ENCODE measurements around the gene XCR1.
"Not testable (repeated sequence)": the region's sequence is repeated elsewhere in the genome, so short reads cannot be mapped to it uniquely, and the experiment has no call there.

Gene XCR1

DNA sequence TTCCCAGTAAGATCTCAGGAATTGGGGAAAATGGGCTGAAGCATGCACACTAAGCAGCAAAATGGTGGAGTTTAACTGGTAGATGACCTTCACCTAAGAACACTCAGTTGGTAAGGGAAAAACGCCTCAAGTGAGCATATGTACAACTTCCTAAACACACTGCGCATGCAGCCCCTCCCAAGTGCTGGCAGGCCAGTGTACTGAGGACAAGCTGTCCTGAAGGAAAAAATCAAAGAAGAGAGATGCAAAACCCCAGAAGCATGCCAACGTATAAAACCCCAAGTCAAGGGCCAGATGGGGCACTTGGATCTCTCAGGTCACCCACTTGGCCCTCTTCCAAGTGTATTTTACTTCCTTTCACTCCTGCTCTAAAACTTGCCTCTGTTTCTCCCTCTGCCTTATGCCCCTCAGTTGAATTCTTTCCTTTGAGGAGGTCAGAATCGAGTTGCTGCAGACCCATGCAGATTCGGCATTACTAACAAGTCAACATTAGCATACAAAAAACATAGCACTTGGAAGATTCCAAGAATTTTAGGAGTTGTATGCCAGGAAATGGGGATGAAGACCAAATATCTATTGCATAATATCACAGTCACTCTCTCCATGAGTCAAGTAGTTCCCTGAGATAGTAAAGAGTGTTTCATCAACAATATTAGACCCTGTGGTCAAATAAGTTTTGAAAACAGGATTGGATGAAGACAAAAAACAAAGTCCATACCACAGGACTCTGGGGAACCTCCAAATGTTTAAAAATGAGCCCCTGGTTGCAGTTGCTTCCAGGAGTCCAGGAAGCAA, 20.8 kb downstream of the XCR1 start:
- DNase-seq (ENCODE audit: low read depth), result no peak

DNA sequence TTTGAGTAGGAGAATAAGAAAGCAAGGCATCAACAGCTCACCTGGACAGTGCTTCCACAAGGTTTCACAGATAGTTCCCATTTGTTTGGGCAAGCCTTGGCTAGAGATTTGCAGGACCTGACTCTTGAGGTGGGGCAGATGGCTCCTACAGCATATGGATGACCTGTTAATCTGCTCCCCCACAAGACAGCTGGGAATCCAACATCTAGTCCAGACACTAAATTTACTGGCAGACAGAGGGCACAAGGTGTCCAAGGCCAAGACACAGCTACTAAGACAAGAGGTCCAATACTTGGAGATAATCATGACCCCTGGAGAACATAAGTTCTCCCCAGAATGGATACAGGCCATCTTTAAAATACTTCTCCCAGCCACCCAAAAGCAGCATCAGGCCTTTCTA, 23.6 kb downstream of the XCR1 start:
- not testable (repeated sequence) for DNase-seq (ENCODE audit: low read depth)

- no peak for DNase-seq (ENCODE audit: low read depth)
These were observed 26.1 kb downstream of the XCR1 start for GRCh38 chr3:46001178-46001577.

DNA sequence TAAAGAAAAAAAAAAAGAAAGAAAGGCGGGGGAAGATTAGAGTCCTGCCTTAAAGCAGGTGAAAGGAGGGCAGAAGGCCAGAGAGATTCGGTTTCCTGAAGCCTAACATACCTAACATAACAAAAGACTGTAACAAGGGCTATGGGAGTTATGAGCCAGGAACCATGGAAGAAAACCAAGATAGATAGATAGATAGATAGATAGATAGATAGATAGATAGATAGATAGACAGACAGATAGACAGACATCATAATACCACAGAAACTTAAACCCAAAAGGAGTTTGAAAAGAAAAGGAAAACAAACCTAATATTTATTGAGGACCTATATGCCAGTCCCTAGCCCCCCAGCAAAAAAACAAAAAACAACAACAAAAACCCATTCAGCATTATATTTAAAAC, 29.3 kb downstream of the XCR1 start:
- no peak for DNase-seq (ENCODE audit: low read depth)

- DNase-seq (ENCODE audit: low read depth), result not testable (repeated sequence)
These were observed 29.8 kb downstream of the XCR1 start for GRCh38 chr3:45997499-45997898.

- peak; percentile 68 for DNase-seq (ENCODE audit: low read depth)
These were observed 31.8 kb downstream of the XCR1 start, which contains the start of gene FYCO1 for GRCh38 chr3:45995236-45996192. Gene FYCO1, minus strand, starts transcription at chr3:45995824. Its CDS starts 10,914 bp downstream, at chr3:45984910.

DNA sequence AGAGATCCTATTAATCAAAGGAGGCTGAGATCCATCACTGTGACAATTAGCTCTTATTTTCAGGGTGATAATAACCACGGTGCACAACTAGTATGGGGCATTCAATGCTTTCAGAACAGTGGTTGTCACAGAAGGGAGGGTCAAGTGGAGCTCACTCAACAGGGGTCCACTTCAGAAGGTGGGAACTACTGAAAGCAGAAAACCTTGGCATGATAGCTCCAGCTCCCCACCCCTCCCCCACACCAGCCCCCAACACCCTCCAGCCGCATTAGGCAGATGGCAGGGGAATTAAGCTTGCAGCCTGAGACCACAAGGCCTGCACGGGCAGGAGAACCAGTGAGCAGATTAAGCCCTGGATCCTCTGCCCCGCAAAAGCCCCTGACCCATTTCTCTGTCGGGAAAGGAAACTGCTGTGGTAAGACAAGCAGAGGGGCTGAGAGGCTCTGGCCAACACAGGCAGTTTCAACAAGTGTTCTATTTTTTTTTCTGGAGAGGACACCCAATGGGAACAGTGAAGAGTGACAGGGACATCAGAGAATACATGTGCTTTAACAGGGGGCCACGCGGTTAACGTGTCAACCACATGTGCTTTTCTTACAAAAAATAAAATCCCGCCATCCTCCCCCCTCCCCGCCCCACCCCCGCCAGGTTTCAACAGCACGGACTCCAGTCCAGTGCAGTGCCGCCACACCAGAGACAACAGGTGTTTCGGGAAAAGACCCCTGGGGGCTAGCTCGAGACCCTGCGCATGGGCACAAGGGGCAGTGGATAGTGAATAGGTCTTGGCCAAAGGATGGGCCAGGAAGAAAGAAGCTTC, 32.7 kb downstream of the XCR1 start:
- DNase-seq (ENCODE audit: low read depth), result no peak

DNA sequence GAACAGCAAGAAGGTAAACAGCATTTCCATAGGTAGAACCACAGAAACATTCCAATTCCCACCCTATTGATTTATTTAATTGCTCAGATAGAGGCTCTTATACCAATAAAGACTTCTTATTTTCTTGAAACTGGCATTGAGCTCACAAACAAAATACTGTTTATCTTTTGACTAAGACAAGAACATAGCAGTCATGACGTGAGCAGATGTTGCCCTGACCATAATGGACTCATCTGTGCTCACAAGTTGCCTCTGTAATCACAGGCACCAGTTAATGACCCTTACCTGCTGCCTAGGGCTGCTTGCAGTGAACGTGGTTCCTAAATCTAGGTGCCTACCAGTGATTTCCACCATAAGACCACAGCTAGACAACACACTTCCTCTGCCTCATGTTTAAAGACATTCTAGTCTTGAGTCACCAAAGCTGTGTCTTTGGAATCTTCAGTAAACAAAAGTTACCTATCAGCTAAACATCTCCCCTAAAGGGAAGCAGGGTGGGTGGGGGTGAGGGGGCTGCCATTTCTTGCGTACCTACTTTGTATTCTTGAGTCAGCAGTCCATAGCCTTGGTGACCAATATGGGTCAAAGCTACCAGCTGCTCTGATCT, 33.8 kb downstream of the XCR1 start:
- no peak for DNase-seq (ENCODE audit: low read depth)

DNA sequence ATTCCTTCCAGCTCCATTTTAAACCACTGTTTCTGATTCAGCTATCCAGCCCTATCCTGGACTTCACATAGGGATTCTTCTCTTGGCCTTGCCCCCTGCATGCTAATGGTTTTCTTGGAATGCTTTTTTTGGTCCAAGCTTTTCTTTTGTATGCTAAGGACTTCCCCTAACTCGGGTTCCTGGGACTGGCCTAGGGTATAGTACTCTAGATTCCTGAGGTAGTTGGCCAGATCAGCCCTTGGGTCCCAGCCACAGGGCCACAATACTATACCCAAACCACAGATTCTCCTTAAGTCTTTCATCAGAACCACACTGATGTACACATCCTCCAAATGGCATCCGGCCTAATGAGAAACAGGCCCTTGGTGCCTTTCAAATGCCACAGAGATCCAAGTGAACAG, 34.5 kb downstream of the XCR1 start:
- no peak for DNase-seq (ENCODE audit: low read depth)

GRCh38 chr3:45992133-45992729, 35.1 kb downstream of the XCR1 start:
- no peak for DNase-seq (ENCODE audit: low read depth)

DNA sequence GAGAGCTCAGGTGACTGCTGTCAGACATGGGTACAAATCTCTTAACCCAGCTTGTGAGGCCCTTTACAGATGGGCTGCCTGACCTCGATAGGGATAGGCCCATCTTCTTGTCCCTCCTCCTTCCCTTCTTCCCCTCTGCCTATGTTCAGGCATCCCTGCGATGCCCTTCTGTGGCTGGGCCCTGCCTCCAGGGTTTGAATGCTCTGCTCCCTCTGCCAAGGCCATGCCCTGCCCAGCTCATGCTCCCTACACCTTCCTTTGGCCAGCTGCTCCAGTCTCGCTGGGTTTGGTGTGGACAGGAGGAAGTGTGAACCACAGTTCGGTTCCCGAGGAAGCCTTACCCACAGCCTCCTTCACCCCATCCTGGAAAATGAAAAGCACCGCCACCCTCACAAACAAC, 35.9 kb downstream of the XCR1 start:
- DNase-seq (ENCODE audit: low read depth), result no peak

- DNase-seq (ENCODE audit: low read depth), result no peak
These were observed 37.1 kb downstream of the XCR1 start for GRCh38 chr3:45990181-45990580.

- DNase-seq (ENCODE audit: low read depth), result no peak
These were observed 38.5 kb downstream of the XCR1 start for GRCh38 chr3:45988804-45989203.

- no peak for DNase-seq (ENCODE audit: low read depth)
These were observed 38.9 kb downstream of the XCR1 start for GRCh38 chr3:45988362-45988761.

GRCh38 chr3:45987368-45988291, 39.7 kb downstream of the XCR1 start:
- DNase-seq (ENCODE audit: low read depth), result no peak

DNA sequence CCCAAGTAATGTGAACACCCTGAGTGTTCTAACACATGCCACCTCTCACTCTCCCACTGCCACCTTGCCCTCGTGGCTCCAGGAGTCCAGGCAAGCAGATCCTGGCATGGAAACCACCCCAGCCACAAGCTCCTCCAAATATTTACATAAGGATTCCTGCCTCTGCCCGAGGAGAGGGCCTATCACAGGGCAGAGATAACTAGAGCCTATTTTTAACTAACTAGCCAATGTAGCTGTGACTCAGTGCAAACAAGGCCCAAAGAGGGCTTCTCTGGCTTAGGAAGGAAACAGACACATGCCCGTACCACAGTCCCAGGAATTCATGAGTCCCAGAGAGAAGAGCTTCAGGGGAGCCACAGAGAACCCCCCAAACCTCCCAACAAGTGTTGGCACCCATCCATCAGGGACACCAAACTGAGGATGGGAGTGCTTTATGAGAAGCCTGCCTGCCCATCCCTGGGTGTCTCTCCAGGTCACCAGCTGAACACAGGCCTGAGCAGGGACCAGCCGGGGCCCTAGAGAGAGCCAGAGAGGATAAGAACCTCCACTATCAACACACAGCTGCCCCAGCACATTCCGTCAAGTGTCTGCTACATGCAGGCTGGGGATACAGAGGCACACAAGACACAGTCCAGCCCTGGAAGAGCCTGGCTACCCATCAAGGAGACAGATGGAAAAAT, 40.8 kb downstream of the XCR1 start:
- peak; percentile 74 for DNase-seq (ENCODE audit: low read depth)

GRCh38 chr3:45985532-45986302, 41.6 kb downstream of the XCR1 start:
- no peak for DNase-seq (ENCODE audit: low read depth)
